ENCODE data around the gene ZNF790.

ZNF790 gene

DNA sequence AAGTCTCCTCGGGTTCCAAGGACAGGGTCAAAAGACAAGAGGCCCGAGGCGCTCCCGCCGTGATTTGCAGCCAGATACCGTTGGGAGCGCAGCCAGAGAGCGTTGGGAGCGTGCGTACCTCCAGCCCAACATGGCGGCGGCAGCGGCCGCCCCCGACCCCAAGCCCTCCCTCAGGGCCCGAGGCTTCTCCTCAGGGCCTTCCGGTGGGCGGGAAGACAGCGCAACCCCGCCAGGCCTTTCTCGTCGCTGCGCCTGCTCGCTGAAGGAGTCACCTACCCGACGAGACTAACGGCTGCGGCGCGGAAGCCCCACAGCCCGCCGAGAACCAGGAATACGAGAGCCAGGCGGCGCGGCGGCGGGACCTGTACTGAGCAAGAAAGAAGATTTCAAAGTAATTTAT, 62.4 kb downstream of the ZNF790 start:
- H4K20me1 ChIP-seq (ENCODE audit: insufficient read depth, low read length) = no peaks in the 10 kb centered on the region
- H3K9me3 ChIP-seq (replicated peaks; ENCODE audit: insufficient read depth, low read length) = no peaks in the 10 kb centered on the region
- H3K4me2 ChIP-seq (ENCODE audit: low read depth, low read length) = no peak overlapping the region
- H3K79me2 ChIP-seq (ENCODE audit: low read length) = no peaks in the 10 kb centered on the region
- H3K9me2 ChIP-seq (replicated peaks; ENCODE audit: insufficient read depth, low read length) = no peaks in the 10 kb centered on the region
- no peak for DNase-seq
- TF ChIP-seq EZH2phosphoT487 (IDR thresholded peaks at IDR 0.05; ENCODE audit: low read length) (no peak), EZH2 (optimal IDR thresholded peaks at IDR 0.05; ENCODE audit: low read depth, low read length) (no peak)
- TF ChIP-seq, protein P1, sequence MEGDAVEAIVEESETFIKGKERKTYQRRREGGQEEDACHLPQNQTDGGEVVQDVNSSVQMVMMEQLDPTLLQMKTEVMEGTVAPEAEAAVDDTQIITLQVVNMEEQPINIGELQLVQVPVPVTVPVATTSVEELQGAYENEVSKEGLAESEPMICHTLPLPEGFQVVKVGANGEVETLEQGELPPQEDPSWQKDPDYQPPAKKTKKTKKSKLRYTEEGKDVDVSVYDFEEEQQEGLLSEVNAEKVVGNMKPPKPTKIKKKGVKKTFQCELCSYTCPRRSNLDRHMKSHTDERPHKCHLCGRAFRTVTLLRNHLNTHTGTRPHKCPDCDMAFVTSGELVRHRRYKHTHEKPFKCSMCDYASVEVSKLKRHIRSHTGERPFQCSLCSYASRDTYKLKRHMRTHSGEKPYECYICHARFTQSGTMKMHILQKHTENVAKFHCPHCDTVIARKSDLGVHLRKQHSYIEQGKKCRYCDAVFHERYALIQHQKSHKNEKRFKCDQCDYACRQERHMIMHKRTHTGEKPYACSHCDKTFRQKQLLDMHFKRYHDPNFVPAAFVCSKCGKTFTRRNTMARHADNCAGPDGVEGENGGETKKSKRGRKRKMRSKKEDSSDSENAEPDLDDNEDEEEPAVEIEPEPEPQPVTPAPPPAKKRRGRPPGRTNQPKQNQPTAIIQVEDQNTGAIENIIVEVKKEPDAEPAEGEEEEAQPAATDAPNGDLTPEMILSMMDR (IDR thresholded peaks at IDR 0.05; ENCODE audit: low read length) = no peak
- H3K4me1 ChIP-seq (ENCODE audit: low read length) = no peaks in the 10 kb centered on the region
- no peak overlapping the region for H3K9ac ChIP-seq (ENCODE audit: low read length)
- H2AFZ ChIP-seq (ENCODE audit: low read length) = no peak overlapping the region
- H3F3A ChIP-seq (ENCODE audit: insufficient read depth, low read length) = no peaks in the 10 kb centered on the region
- H3K36me3 ChIP-seq (replicated peaks; ENCODE audit: insufficient read depth, low read length) = no peaks in the 10 kb centered on the region
- H3K27me3 ChIP-seq (replicated peaks; ENCODE audit: insufficient read depth, low read length) = no peaks in the 10 kb centered on the region
- no peak overlapping the region for H3K27ac ChIP-seq (ENCODE audit: low read length)
- no peak overlapping the region for H3K4me3 ChIP-seq (ENCODE audit: low read length)

DNA sequence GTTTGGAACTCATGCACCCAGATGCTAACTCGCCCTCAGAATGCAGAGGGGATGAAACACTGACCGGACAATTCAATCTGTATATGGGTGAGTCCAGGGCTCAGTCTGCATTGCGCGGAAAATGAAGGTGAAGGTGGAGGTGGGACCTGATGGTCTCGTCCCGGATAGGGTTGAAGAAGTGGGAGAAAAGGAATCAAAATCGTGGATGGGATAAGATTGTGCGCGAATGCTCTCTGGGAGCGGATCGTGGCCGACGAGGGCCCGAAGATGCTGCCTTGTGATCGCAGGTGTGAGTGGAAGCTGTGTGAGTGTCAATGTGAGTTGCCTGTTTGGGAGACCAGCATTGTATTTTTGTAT, 65.0 kb downstream of the ZNF790 start:
- Histone ChIP-seq H3K9me2 (replicated peaks; ENCODE audit: insufficient read depth, low read length) (no peaks in the 10 kb centered on the region), H3K4me2 (ENCODE audit: low read depth, low read length) (peak overlapping the region; percentile 33; the same call in 1 of the 2 replicates), H4K20me1 (ENCODE audit: insufficient read depth, low read length) (no peaks in the 10 kb centered on the region), H3K27me3 (replicated peaks; ENCODE audit: insufficient read depth, low read length) (no peaks in the 10 kb centered on the region), H3K79me2 (ENCODE audit: low read length) (no peaks in the 10 kb centered on the region), H3K9me3 (replicated peaks; ENCODE audit: insufficient read depth, low read length) (no peaks in the 10 kb centered on the region), H3K27ac (ENCODE audit: low read length) (no peak overlapping the region), H2AFZ (ENCODE audit: low read length) (peak overlapping the region; percentile 50), H3F3A (ENCODE audit: insufficient read depth, low read length) (no peaks in the 10 kb centered on the region), H3K4me3 (ENCODE audit: low read length) (peak overlapping the region; percentile 66), H3K9ac (ENCODE audit: low read length) (no peak overlapping the region), H3K36me3 (replicated peaks; ENCODE audit: insufficient read depth, low read length) (no peaks in the 10 kb centered on the region), H3K4me1 (ENCODE audit: low read length) (no peaks in the 10 kb centered on the region)
- TF ChIP-seq EZH2 (optimal IDR thresholded peaks at IDR 0.05; ENCODE audit: low read depth, low read length) (no peak), EZH2phosphoT487 (IDR thresholded peaks at IDR 0.05; ENCODE audit: low read length) (no peak)
- TF ChIP-seq, protein P1 (IDR thresholded peaks at IDR 0.05; ENCODE audit: low read length) = no peak
- DNase-seq = no peak

DNA sequence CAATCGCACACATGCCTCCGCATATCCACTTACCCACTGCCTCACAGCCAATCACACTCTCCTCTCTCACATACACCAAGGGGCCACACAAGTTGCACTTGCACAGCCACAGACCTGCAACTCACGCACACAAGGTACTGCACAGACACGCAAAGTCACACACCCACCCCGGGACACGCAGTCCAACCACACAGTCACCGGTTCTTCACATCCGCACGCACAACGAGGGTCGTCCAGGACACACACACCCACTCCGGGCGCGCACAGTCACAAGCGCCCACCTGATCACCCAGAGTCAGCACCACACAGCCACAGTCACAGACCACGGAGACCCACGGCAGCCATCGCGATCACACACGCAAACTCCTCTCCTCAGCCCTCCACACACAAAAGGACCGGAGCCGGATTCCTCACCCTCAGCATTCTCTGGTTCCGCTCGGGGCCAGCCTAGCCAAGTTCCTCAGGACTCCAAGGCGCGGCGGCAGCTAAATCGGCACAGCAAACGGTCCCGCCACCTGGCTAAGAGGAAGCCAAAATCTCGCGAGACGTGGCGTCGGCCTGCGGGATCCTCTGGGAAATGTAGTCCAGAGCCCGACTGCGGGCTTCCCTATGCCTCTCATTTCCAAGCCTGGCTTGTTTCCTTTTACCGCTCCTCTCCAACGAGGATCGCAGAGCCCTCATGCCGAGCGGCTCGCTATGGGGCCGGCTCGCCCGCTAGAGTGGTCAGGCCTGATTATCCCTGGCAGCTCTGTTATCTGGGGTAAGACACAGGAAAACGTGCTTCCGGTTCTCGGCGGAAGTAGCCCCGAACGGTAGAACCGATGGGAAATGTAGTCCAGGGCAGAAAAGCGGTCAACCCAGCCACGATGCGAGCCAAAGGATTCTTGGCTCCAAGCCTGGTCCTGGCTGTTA, 65.6 kb downstream of the ZNF790 start, which contains the start of gene ZNF850:
Gene ZNF850, minus strand, starts transcription at position 497 of the 912 bp plus-strand sequence. CDS start 10,201 bp downstream, outside the sequence.
- no peak within 1 kb of the TSS for H3K27ac ChIP-seq (ENCODE audit: low read length)
- TF ChIP-seq, protein P1 (IDR thresholded peaks at IDR 0.05; ENCODE audit: low read length) = no peak
- TF ChIP-seq EZH2 (optimal IDR thresholded peaks at IDR 0.05; ENCODE audit: low read depth, low read length) = no peak
- TF ChIP-seq EZH2phosphoT487 (IDR thresholded peaks at IDR 0.05; ENCODE audit: low read length) = no peak
- H3K4me2 ChIP-seq (ENCODE audit: low read depth, low read length) = peak within 1 kb of the TSS; percentile 45
- no peaks in the 10 kb centered on the region for H3K27me3 ChIP-seq (replicated peaks; ENCODE audit: insufficient read depth, low read length)
- H3K4me1 ChIP-seq (ENCODE audit: low read length) = no peaks in the 10 kb centered on the region
- no peaks in the 10 kb centered on the region for H3K9me2 ChIP-seq (replicated peaks; ENCODE audit: insufficient read depth, low read length)
- H4K20me1 ChIP-seq (ENCODE audit: insufficient read depth, low read length) = no peaks in the 10 kb centered on the region
- peak within 1 kb of the TSS; percentile 50 for H2AFZ ChIP-seq (ENCODE audit: low read length)
- H3F3A ChIP-seq (ENCODE audit: insufficient read depth, low read length) = no peaks in the 10 kb centered on the region
- no peaks in the 10 kb centered on the region for H3K36me3 ChIP-seq (replicated peaks; ENCODE audit: insufficient read depth, low read length)
- peak within 1 kb of the TSS; percentile 66 for H3K4me3 ChIP-seq (ENCODE audit: low read length)
- H3K79me2 ChIP-seq (ENCODE audit: low read length) = no peaks in the 10 kb centered on the region
- no peaks in the 10 kb centered on the region for H3K9me3 ChIP-seq (replicated peaks; ENCODE audit: insufficient read depth, low read length)
- H3K9ac ChIP-seq (ENCODE audit: low read length) = no peak within 1 kb of the TSS
- peak; percentile 87 for DNase-seq

Data from MM.1S (cell line).